ENCODE data around the gene ARHGEF7. TPM values are rescaled to one million over a fixed set of nuclear protein-coding genes. Genes with fewer than 3 reads are reported as not detected.
"Not testable (repeated sequence)": the region's sequence is repeated elsewhere in the genome, so short reads cannot be mapped to it uniquely, and the experiment has no call there.

ARHGEF7 gene
- total RNA-seq, 2 experiments from 2014 or later: 58.7 to 67.2 TPM

- H3K4me1 Mint-ChIP-seq: peaks cover 75% of the 10 kb centered on the region
- H3K27ac Mint-ChIP-seq: peak overlapping the region; percentile 86
- CTCF ChIA-PET: interaction anchor here (1.3 to 2.3 kb wide), 5 partner anchors 7 to 121 kb away, joined by 4 to 14 read pairs (median 7); no protein-coding TSS in a partner anchor
- no peaks in the 10 kb centered on the region for H3K27me3 Mint-ChIP-seq
- H3K4me3 Mint-ChIP-seq: peak overlapping the region; percentile 62
- H3K36me3 Mint-ChIP-seq: peaks cover 40% of the 10 kb centered on the region
- peak; percentile 43 for DNase-seq
- peak; percentile 8 for ATAC-seq
- peaks cover 7% of the 10 kb centered on the region for H3K9me3 Mint-ChIP-seq (ENCODE audit: low read depth)
These were observed 72.9 kb downstream of the ARHGEF7 start for GRCh38 chr13:111187960-111188541.

- DNase-seq (peak; percentile 92), ATAC-seq (peak; percentile 60)
- Mint-ChIP-seq H3K4me1 (peaks cover 66% of the 10 kb centered on the region), H3K9me3 (ENCODE audit: low read depth) (peaks cover 12% of the 10 kb centered on the region), H3K4me3 (peak overlapping the region; percentile 62), H3K36me3 (peaks cover 48% of the 10 kb centered on the region), H3K27ac (peak overlapping the region; percentile 86)
- not testable (repeated sequence) for H3K27me3 Mint-ChIP-seq
- CTCF ChIA-PET: interaction anchor here (0.9 to 2.3 kb wide), 9 partner anchors 8 to 274 kb away, joined by 3 to 14 read pairs (median 5); no protein-coding TSS in a partner anchor
These were observed 74.0 kb downstream of the ARHGEF7 start for GRCh38 chr13:111189064-111189505.

GRCh38 chr13:111189516-111189915, 74.4 kb downstream of the ARHGEF7 start:
- Mint-ChIP-seq H3K4me1 (peaks cover 62% of the 10 kb centered on the region), H3K9me3 (ENCODE audit: low read depth) (peaks cover 12% of the 10 kb centered on the region), H3K4me3 (peak overlapping the region; percentile 62), H3K36me3 (peaks cover 48% of the 10 kb centered on the region), H3K27ac (peak overlapping the region; percentile 86)
- CTCF ChIA-PET: interaction anchor here (1.0 to 2.3 kb wide), 7 partner anchors 9 to 122 kb away, joined by 3 to 14 read pairs (median 5); no protein-coding TSS in a partner anchor
- not testable (repeated sequence) for DNase-seq, H3K27me3 Mint-ChIP-seq
- ATAC-seq: peak; percentile 21

DNA sequence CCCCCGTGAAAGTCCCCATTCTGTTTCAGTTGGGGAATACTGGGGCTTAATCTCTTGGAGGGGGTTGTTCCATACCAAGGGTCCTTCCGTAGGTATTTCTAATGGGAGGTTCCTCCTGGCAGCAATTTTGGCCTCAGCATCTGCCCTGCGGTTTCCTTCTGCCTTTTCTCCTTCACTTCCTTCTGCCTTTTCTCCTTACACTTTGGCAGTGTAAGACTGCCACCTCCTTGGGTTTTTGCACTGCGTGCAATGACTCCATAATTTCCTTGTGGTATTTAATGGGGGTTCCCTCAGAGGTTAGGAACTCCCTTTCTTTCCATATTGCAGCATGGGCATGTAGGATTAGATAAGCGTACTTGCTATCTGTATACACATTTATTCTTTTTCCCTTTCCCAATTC, 78.1 kb downstream of the ARHGEF7 start:
- CTCF ChIA-PET, DNase-seq, H3K27ac Mint-ChIP-seq, ATAC-seq, H3K4me3 Mint-ChIP-seq, H3K27me3 Mint-ChIP-seq: not testable (repeated sequence)
- Mint-ChIP-seq H3K36me3 (peaks cover 68% of the 10 kb centered on the region), H3K4me1 (peaks cover 26% of the 10 kb centered on the region), H3K9me3 (ENCODE audit: low read depth) (peaks cover 12% of the 10 kb centered on the region)

DNA sequence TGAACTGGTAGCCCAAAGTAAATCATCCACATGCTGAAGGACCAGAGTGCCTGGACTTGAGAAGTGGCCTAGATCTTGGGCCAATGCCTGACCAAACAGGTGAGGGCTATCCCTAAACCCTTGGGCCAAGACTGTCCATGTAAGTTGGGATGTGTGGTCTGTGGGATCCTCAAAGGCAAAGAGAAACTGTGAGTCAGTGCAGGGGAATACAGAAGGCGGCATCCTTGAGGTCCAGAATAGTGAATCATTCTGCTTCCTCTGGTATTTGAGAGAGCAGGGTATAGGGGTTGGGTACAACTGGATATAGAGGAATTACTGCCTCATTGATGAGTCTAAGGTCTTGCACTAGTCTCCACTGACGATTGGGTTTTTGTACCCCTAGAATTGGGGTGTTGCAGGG, 79.5 kb downstream of the ARHGEF7 start:
- ATAC-seq, H3K4me3 Mint-ChIP-seq, H3K27me3 Mint-ChIP-seq, H3K27ac Mint-ChIP-seq, CTCF ChIA-PET, DNase-seq: not testable (repeated sequence)
- H3K4me1 Mint-ChIP-seq: peaks cover 11% of the 10 kb centered on the region
- H3K9me3 Mint-ChIP-seq (ENCODE audit: low read depth): peaks cover 12% of the 10 kb centered on the region
- H3K36me3 Mint-ChIP-seq: peaks cover 70% of the 10 kb centered on the region

DNA sequence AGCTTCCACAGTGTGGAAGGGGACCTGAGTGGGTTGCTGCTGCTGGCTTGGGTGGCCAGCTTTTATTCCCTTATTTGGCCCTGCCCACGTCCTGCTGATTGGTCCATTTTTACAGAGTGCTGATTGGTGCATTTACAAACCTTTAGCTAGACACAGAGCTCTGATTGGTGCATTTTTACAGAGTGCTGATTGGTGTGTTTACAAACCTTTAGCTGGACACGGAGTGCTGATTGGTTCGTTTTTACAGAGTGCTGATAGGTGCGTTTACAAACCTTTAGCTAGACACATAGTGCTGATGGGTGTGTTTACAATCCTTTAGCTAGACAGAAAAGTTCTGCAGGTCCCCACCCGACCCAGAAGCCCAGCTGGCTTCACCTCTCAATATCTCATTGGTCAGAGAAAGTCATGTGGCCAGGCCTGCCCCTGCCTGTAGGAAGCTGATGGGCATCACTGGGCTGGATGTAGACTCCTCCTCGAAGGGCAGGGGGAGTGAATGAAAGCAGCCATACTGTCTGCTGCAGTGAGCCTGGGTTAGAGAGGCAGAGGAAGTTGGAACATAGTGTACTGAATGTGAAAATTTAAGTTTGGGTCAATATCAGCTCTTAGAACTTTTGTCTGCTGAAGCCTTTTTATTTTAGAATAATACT, 83.7 kb downstream of the ARHGEF7 start:
- not testable (repeated sequence) for H3K4me3 Mint-ChIP-seq; ATAC-seq; H3K27me3 Mint-ChIP-seq; DNase-seq; H3K9me3 Mint-ChIP-seq (ENCODE audit: low read depth)
- CTCF ChIA-PET: interaction anchor here (1.1 to 2.0 kb wide), 3 partner anchors 10 to 26 kb away, joined by 3 to 9 read pairs (median 3); no protein-coding TSS in a partner anchor
- Mint-ChIP-seq H3K27ac (peak overlapping the region; percentile 36), H3K36me3 (peaks cover 44% of the 10 kb centered on the region), H3K4me1 (peaks cover 37% of the 10 kb centered on the region)

- H3K4me3 Mint-ChIP-seq: no peak overlapping the region
- H3K36me3 Mint-ChIP-seq: peaks cover 37% of the 10 kb centered on the region
- peaks cover 38% of the 10 kb centered on the region for H3K4me1 Mint-ChIP-seq
- H3K27me3 Mint-ChIP-seq: no peaks in the 10 kb centered on the region
- CTCF ChIA-PET: interaction anchor here (1.2 to 2.4 kb wide), 3 partner anchors 13 to 30 kb away, joined by 3 to 7 read pairs (median 5); no protein-coding TSS in a partner anchor
- no peak for ATAC-seq
- no peak for DNase-seq
- no peak overlapping the region for H3K27ac Mint-ChIP-seq
- no peaks in the 10 kb centered on the region for H3K9me3 Mint-ChIP-seq (ENCODE audit: low read depth)
These were observed 86.3 kb downstream of the ARHGEF7 start for GRCh38 chr13:111201304-111201940.

GRCh38 chr13:111202156-111202621, 87.1 kb downstream of the ARHGEF7 start:
- Mint-ChIP-seq H3K4me3 (no peak overlapping the region), H3K27ac (no peak overlapping the region)
- no peak for DNase-seq

DNA sequence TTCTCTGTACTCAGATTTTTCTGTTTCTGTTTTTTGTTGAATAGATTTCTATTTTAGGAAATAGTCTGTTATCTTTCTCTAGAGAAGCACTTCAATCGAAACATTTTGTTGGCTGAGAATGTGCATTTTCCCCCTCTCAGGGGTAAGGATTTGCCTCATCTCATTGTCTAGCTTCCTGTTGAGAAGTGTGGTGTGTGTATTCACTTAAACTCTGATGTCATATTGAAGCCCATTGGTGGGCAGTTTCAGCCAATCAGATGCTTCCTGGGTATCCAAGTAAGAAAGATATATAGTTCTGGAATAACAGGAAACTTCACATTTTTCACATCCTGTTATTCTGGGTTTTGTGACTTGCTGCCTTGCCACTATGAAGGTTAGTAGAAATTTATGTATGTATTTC, 87.6 kb downstream of the ARHGEF7 start:
- no peak for DNase-seq
- no peaks in the 10 kb centered on the region for H3K27me3 Mint-ChIP-seq
- no peak for ATAC-seq
- H3K27ac Mint-ChIP-seq: no peak overlapping the region
- H3K9me3 Mint-ChIP-seq (ENCODE audit: low read depth): no peaks in the 10 kb centered on the region
- H3K36me3 Mint-ChIP-seq: peaks cover 26% of the 10 kb centered on the region
- peaks cover 38% of the 10 kb centered on the region for H3K4me1 Mint-ChIP-seq
- CTCF ChIA-PET: interaction anchor here (0.8 to 2.4 kb wide), 5 partner anchors 9 to 18 kb away, joined by 3 to 7 read pairs (median 5); no protein-coding TSS in a partner anchor
- no peak overlapping the region for H3K4me3 Mint-ChIP-seq

More at GRCh38 chr13:111202156-111202621, 87.1 kb downstream of the ARHGEF7 start:
- ATAC-seq: no peak
- CTCF ChIA-PET: interaction anchor here (0.8 to 2.4 kb wide), 4 partner anchors 10 to 17 kb away, joined by 3 to 7 read pairs (median 5); no protein-coding TSS in a partner anchor
- Mint-ChIP-seq H3K36me3 (peaks cover 30% of the 10 kb centered on the region), H3K9me3 (ENCODE audit: low read depth) (no peaks in the 10 kb centered on the region), H3K4me1 (peaks cover 38% of the 10 kb centered on the region), H3K27me3 (no peaks in the 10 kb centered on the region)

DNA sequence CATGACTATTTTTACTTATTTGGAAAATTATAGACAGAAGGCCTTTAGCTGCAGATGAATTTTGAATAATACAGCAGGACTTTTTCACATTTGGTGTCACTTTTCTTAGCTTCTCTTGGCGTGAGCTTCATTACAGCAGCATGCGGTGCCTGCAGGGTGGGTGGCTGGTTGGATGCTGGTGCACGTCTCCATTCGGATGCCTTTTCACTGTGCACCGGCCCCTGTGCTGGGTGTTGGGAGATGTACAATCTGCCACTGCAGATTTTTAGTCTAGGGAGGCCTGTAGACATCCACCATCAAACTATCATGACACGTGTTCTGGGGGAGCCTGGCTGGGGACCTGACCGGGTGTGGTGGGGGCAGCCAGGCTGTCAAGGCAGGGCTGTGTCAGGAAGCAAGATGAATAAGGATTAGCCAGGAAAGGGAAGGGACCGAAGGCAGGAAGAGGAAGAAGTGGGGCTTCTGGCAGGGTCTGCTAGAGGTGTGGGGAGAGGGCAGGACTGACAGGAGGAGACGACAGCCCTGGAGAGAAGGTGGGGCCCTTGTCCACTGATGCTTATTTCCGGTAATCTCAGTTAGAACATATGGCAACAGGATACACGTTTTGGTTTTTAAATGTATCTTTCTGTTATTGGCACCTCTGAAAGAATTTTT, 88.8 kb downstream of the ARHGEF7 start:
- Mint-ChIP-seq H3K9me3 (ENCODE audit: low read depth) (no peaks in the 10 kb centered on the region), H3K36me3 (peaks cover 16% of the 10 kb centered on the region), H3K27ac (peak overlapping the region; percentile 23), H3K4me1 (peaks cover 38% of the 10 kb centered on the region), H3K4me3 (no peak overlapping the region), H3K27me3 (no peaks in the 10 kb centered on the region)
- no peak for ATAC-seq
- DNase-seq: no peak
- CTCF ChIA-PET: interaction anchor here (1.0 to 2.4 kb wide), 4 partner anchors 10 to 19 kb away, joined by 4 to 7 read pairs (median 5); no protein-coding TSS in a partner anchor

DNA sequence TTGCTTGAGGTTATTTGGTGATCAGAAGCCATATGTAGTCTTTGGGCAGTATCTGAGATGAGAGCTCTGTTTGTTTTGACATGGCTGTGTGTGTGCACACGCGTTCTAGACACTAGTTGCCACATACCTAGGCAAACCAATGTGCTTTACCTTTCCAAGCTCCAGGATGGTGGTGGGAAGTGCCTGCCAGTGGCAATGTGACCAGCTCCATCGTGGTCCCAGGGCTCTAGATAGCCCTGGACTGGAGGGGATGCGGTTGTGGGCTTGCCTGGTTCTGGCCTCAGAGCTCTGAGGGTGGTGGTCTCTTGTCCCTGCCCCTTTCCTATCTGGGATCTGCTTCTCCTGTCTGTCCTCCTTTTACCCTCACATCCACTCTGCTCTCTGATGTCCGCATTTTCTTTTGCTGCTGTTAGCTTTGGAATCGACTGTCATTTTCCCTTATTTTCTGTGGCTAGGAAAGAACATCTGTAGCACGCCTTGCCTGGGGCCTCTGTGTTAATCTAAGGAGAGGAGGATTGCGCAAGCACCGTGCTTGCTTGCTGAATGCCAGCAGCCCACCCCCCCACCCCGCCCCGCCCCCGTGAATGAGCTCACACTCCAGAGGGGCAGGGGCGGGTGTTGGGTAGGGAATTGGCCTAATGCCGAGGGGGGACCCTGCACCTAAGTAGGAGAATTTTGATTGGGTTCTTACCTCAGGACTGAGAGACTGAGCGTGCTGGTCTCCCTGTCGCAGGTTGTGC, 89.5 kb downstream of the ARHGEF7 start:
- Mint-ChIP-seq H3K27me3 (no peaks in the 10 kb centered on the region), H3K36me3 (peaks cover 14% of the 10 kb centered on the region)
- CTCF ChIA-PET: no interaction called here

GRCh38 chr13:111206148-111206547, 91.0 kb downstream of the ARHGEF7 start:
- ATAC-seq (no peak), DNase-seq (no peak)
- Mint-ChIP-seq H3K4me1 (peaks cover 25% of the 10 kb centered on the region), H3K4me3 (no peak overlapping the region), H3K36me3 (peaks cover 10% of the 10 kb centered on the region), H3K27ac (peak overlapping the region; percentile 35), H3K9me3 (ENCODE audit: low read depth) (no peaks in the 10 kb centered on the region), H3K27me3 (no peaks in the 10 kb centered on the region)
- CTCF ChIA-PET: interaction anchor here (1.1 to 1.5 kb wide), 2 partner anchors 12 to 139 kb away, joined by 3 to 4 read pairs; no protein-coding TSS in a partner anchor

More for the DNA sequence above, 89.5 kb downstream of the ARHGEF7 start:
- H3K4me1 Mint-ChIP-seq: peaks cover 38% of the 10 kb centered on the region
- no peak overlapping the region for H3K27ac Mint-ChIP-seq
- H3K4me3 Mint-ChIP-seq: no peak overlapping the region
- DNase-seq (no peak), ATAC-seq (no peak)
- no peaks in the 10 kb centered on the region for H3K9me3 Mint-ChIP-seq (ENCODE audit: low read depth)

Data from activated CD8-positive, alpha-beta memory T cell treated with anti-CD3 and anti-CD28 coated beads, Interleukin-2, amount 10 ng/mL, durations not matched to agents 7 days and 5 days (primary cell).